Bronchus fibroblast of lung (primary cell): ENCODE measurements around the gene RPS15A. TPM values are rescaled to one million over a fixed set of nuclear protein-coding genes. Genes with fewer than 3 reads are reported as not detected.

ENCODE experiments used
- total RNA-seq: library from RNA; depleted of rRNA; stranded (reverse); fragments of >200 nt; gene quantifications from 2 replicates; pipeline ENCODE4 v1.2.3, GENCODE V29; 2015

The RPS15A gene
- 2,523 and 2,802 TPM in 2 replicates for total RNA-seq

GRCh38 chr16:18789850-18790706 is at the start of gene RPS15A:
RPS15A (minus strand) TSS chr16:18790334; CDS start chr16:18789113, 1,221 bp downstream.

DNA sequence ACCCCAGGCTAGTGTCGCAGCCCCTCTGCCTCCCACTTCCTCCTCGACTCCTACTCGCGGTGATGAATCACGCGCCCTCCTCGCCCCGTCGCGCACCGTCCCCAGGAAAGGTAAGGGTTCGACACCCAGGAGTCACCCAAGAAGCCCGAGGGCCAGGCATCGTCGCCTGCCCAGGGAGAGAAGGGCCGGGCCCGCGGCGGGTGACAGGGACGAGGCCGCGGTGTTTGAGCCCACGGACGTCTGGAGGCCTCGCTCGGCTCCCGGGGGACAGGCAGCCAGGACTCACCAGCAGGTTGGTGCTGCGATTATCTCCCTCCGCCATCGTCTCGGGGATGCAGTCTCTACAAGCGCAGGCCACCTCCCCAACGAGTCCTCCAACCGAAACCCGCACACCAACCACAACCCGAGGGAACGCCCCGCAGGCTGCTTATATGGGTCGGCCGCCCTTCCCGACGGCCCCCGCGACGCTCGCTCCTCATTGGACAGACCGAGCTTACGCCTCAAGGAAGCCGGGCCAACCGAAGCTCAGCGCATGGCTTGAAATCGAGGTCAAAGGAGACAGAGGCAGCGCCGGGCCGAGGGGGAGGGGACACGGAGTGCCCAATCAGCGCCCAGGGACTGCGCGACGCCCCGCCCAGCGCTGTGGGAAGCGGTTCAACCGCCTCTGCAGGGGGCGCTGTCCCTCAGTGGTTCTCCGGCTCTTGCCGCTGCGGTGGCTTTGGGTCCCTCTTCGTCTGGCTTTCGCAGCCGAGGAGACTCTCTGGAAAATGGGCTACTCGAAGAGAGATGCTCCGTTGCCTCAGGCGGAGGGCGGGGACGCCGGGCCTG is 11.2 kb upstream of the RPS15A start, which contains the start of gene ARL6IP1:
ARL6IP1 (minus strand) TSS at position 405 of the 828 bp plus-strand sequence; CDS start at position 322, 83 bp downstream.

Other genes starting within 250 kb of the RPS15A start
- gene NOMO2, start 228.2 kb downstream of the RPS15A start, total RNA-seq: 83.6 and 88.2 TPM in 2 replicates
- 309 and 311 TPM in 2 replicates for gene ARL6IP1, start 11.2 kb upstream of the RPS15A start, total RNA-seq
- 12.3 and 16.1 TPM in 2 replicates for gene SMG1, start 136.1 kb upstream of the RPS15A start, total RNA-seq
- 0.15 and 0.34 TPM in 2 replicates for gene TMC7, start 193.6 kb upstream of the RPS15A start, total RNA-seq